NCI-H524 (cell line): Measurements from ENCODE around the gene HUS1B.
"Not testable (repeated sequence)": the region's sequence is repeated elsewhere in the genome, so short reads cannot be mapped to it uniquely, and the experiment has no call there.

Source experiments
- DNase-seq, 2 experiments: peaks; one replicate each; lab custom pipeline; 2025; lab: John Stamatoyannopoulos, UW

The HUS1B gene

GRCh38 chr6:678520-678919 lies 21.6 kb upstream of the HUS1B start:
- no peak for DNase-seq

GRCh38 chr6:677919-678318 lies 21.0 kb upstream of the HUS1B start:
- no peak for DNase-seq

- DNase-seq = no peak
Observed at GRCh38 chr6:674956-675355, 18.1 kb upstream of the HUS1B start.

DNA sequence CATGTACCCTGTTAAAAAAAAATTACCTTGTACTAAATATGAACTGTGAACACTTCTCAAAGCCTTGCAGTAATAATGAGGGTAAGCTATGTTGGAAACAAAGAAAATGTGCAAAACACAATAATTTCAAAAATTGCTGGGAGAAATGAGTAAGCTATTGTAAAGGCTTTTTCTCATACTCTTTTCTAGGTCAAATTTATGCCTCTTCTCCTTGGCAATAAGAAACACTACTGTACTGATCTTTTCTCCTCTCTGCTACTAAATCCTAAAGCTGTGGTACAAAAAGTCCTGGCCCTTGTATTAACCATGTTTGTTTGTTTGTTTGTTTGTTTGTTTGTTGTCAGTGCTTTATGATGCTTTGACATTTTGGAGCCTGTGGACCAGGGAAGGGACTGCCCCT lies 17.5 kb upstream of the HUS1B start:
- DNase-seq = no peak

DNA sequence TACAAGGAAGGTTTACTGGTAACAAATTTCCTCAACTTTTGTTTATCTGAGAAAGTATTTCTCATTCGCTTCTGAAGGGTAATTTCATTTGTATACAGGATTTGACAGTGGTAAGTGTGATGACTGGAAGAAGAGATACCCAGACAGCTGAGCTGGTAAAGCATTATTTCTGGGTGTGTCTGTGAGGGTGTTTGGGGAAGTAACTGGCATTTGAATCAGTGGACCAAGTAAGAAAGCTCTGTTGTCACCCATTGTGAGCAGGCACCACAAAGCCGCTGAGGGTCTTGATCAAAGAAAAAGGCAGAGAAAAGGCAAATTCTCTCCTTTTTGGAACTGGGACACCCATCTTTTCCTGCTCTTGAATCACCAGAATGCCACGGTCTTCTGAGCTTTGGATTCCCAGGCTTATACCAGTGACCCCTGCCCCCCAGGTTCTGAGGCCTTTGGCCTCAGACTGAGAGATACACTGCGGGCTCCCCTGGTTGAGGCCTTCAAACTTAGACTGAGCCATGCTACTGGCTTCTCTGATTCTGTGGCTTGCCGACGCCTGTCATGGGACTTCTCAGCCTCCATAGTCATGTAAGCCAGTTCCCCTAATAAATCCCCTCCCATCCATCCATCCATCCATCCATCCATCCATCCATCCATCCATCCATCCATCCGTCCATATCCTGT lies 10.5 kb upstream of the HUS1B start:
- DNase-seq = no peak

DNA sequence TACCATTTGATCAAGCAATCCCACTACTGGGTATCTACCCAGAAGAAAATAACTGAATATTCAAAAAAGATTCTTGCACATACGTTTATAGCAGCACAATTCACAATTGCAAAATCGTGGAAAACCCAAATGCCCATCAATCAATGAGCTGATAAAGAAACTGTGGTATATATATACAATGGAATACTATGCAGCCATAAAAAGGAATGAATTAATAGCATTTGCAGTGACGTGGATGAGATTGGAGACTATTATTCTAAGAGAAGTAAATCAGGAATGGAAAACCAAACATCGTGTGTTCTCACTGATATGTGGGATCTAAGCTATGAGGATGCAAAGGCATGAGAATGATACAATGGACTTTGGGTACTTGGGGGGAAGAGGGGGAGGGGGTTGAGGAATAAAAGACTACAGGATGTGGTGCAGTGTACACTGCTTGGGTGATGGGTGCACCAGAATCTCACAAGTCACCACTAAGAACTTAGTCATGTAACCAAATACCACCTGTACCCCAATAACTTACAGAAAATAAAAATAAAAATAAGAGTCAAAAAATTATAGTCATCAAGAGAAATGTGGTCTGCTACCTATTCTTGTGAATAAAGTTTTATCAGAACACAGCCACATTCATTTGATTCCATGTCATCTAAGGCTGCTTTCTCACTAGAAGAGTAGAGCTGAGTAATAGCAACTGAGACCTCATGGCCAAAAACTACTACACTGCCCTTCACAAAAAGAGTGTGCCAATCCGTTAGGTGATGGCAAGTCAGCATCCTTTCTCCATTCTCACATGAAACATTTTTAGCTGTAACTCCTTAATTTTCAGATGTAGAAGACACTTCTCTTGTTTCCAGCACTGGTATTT lies 8.7 kb upstream of the HUS1B start:
- DNase-seq = no peak

DNA sequence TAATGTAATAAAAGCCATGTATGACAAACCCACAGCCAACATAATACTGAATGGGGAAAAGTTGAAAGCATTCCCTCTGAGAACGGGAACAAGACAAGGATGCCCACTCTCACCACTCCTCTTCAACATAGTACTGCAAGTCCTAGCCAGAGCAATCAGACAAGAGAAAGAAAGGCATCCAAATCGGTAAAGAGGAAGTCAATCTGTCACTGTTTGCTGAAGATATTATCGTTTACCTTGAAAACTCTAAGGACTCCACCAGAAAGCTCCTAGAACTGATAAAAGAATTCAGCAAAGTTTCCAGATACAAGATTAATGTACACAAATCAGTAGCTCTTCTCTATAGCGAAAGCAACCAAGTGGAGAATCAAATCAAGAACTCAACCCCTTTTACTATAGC lies 6.9 kb upstream of the HUS1B start:
- DNase-seq = not testable (repeated sequence)

DNA sequence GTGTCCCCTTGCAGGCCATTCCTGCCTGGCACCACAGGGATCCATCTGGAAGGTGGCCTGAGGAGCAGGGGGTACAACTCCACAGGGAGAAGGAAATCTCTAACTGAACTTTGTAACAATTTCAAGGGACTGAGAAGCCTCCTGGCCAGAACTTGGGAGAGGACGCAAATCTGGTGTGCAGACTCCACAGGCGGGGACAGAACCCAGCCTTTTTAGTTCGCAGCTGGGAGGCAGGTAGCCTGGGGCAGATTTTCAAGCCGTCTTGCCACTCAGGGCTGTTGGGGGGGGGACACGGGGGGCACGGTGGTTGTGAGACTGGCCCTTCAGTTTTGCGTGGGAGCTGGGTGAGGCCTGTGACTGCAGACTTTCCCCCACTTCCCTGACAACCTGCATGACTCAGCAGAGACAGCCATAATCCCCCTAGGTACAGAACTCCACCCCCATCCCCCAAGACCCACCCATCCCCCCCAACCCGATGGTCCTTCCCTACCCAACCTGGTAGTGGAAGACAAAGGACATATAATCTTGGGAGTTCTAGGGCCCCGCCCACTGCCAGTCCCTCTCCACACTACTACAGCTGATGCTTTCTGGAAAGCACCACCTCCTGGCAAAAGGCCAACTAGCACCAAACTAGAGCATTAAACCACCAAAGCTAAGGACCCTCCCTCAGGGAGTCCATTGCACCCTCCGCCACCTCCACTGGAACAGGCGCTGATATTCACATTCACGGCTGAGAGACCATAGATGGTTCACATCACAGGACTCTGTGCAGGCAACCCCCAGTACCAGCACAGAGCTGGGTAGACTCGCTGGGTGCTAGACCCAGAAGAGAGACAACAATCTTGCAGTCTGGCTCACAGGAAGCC lies 3.0 kb upstream of the HUS1B start:
- DNase-seq = no peak

- DNase-seq = no peak
Observed at GRCh38 chr6:658244-658643, 1.3 kb upstream of the HUS1B start.

DNA sequence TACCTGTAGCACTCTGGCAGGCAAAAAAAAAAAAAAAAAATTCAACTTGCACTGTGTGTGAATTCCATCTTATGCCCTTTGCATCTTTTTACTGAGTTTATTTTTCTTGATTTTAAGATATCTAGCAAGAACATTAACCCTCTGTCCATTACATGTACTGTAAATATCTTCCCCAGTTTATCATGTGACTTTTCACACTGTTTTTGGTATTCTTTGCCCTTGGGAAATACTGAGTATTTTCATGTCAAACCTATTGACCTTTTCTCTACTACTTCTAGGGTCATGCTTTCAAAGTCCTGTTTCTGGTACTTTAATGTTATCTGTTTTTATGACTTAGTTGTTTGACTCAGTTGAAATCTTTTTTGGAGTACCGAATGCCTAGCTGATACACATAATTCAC lies 843 bp upstream of the HUS1B start:
- DNase-seq = no peak

DNA sequence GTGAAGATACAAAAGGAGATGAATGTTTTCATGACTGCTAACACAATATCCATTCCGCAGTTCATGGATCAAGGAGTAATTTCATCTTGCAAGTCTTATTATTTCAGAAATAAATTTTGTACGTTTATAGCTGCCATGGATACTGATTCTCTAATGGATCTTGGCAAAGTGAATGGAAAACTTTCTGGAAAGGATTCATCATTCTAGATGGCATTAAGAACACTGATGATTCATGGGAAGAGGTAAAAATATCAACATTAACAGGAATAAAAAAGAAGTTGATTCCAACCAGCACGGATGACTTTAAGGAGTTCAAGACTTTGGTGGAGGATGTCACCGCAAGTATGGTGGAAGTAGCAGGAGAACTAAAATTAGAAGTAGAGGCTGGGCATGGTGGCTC lies 2.8 kb downstream of the HUS1B start:
- no peak for DNase-seq

- DNase-seq = no peak
Observed at GRCh38 chr6:652865-653264, 4.0 kb downstream of the HUS1B start.

DNA sequence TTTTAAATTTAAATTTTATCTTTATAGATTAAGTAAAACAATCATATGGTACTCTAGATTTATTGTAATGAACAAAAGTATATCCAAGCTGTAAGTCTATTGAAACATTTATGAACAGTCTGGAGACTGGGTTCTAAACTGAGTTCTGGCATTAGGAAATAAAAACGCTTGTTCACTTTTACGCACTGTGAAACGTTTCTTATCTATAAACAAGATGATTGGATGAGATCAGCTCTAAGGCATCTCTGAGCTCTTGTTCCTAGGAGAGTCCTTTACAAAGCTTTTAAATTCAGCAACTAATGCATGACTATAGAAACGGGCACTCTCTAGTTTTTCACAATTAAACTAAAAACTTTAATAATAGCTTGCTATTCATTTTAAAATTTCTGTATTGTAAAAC lies 6.8 kb downstream of the HUS1B start:
- DNase-seq = no peak

- no peak for DNase-seq
Observed at GRCh38 chr6:642805-643204, 14.1 kb downstream of the HUS1B start.

- no peak for DNase-seq
Observed at GRCh38 chr6:641225-641985, 15.5 kb downstream of the HUS1B start.

- no peak for DNase-seq
Observed at GRCh38 chr6:636488-636887, 20.4 kb downstream of the HUS1B start.

DNA sequence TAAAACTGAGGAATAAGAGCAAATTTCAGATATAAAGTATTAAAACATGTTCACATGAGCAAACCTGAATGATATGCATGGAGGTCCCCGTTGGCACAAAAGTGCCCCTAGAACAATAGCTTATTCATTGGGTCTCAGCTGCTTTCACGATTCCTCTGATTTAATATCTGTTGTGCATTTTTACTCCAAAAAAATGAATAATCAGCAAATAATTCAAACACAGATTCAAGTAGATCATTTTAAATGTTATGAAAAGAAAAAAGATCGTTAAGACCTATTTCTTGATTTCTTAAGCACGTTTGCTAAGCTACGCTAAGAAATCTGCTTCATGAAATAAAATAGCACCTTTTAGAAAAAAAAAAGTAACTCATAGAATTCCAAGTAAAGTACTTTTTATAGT lies 21.7 kb downstream of the HUS1B start:
- no peak for DNase-seq

- no peak for DNase-seq
Observed at GRCh38 chr6:633611-634010, 23.3 kb downstream of the HUS1B start.

DNA sequence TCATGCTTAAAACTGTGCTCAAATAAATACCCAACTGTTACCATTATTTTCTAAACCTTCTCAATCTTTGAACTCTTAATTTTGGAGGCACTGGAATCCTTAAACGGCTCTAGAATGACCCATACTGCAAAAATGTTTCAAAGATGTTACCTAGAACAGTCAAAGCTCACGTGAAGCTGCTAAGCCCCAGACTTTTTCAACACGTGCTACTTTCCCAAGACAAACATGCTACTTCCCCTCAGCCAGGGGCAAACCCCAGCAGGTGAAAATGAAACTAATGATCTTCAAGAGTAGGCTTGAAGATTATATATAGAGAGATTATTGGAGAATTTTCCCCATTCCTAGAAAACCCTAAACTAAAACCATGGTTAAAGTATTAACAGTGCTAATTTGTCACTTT lies 28.1 kb downstream of the HUS1B start:
- DNase-seq = no peak

- DNase-seq = no peak
Observed at GRCh38 chr6:626236-626635, 30.7 kb downstream of the HUS1B start.

DNA sequence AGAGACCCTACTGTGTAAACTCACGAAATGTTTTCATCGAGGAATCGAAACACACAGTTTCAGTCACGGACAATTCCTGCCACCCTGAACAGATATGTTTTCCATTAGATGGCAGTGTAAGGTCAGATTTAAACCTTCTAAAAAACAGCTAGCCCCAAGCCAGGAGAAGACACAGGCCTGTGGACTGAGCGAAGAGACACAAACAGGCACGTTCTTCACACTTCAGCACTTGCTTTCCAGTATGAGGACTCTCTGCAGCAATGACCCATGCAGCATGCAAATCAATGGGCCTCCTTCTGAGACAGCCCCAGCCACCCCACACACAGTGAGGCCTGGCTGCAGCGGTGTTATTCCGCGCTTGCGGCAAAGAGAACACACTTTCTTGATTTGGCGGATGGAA lies 31.9 kb downstream of the HUS1B start:
- DNase-seq = peak in 1 of 2 experiments; percentile 21

DNA sequence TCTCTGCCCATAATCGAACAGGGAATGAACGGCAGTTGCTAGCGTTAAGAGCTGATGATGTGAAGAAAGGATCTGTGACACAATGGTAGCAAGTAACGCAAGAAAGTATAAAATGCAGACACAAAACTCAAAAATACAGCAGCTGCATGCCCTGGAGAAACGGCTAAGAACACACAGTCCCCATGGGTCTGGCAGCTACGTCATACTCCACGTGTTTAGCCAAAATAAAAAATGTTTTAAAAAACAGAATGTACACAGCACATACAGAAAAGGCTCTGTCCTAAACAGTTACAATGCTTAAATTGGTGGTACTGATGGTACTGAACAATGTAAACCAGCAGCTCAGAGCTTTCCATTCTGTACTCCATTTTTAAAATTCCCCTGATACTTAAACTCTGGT lies 34.4 kb downstream of the HUS1B start:
- DNase-seq = no peak
